IMR-90 (cell line): Measurements from ENCODE around the gene NELL1.

Experiments used
- BHLHE40 ChIP-seq: fragments of 150-350 bp; IDR thresholded peaks from 2 replicates; pipeline ENCODE4 v1.6.1; 2016; ENCODE audit warnings: mild to moderate bottlenecking, low read depth, low read length
- ELK1 ChIP-seq: fragments of 150-350 bp; IDR thresholded peaks from 2 replicates; pipeline ENCODE4 v1.6.1; 2016; ENCODE audit warnings: low read depth, mild to moderate bottlenecking, low read length, moderate library complexity, borderline replicate concordance
- MAZ ChIP-seq: IDR thresholded peaks from 2 replicates; pipeline ENCODE4 v1.6.1; 2012; ENCODE audit warnings: low read depth, mild to moderate bottlenecking, low read length, improper control_type of control experiment, moderate library complexity, borderline replicate concordance
- MXI1 ChIP-seq: IDR thresholded peaks from 2 replicates; pipeline ENCODE4 v1.6.1; 2012; ENCODE audit warnings: low read depth, mild to moderate bottlenecking, low read length, moderate library complexity, borderline replicate concordance
- NFE2L2 ChIP-seq: fragments of 150-350 bp; IDR thresholded peaks from 2 replicates; pipeline ENCODE4 v1.6.1; 2016; ENCODE audit warnings: low read depth, mild to moderate bottlenecking, low read length
- POLR2A ChIP-seq: IDR thresholded peaks from 2 replicates; pipeline ENCODE4 v1.6.1; 2012; ENCODE audit warnings: mild to moderate bottlenecking, low read depth, low read length
- RAD21 ChIP-seq: IDR thresholded peaks from 2 replicates; pipeline ENCODE4 v1.6.1; 2012; ENCODE audit warnings: low read length, improper control_type of control experiment
- RCOR1 ChIP-seq: IDR thresholded peaks from 2 replicates; pipeline ENCODE4 v1.6.1; 2012; ENCODE audit warnings: mild to moderate bottlenecking, low read length, improper control_type of control experiment; ENCODE audit not compliant: insufficient replicate concordance
- RFX5 ChIP-seq: IDR thresholded peaks from 2 replicates; pipeline ENCODE4 v1.8.0; 2012; ENCODE audit warnings: low read depth, mild to moderate bottlenecking, low read length, moderate library complexity
- TF ChIP-seq, protein P1 (sequence below): conservative IDR thresholded peaks from 2 replicates; pipeline ENCODE4 v1.5.1; 2012; ENCODE audit warnings: mild to moderate bottlenecking, low read depth, low read length, improper control_type of control experiment

DNA sequence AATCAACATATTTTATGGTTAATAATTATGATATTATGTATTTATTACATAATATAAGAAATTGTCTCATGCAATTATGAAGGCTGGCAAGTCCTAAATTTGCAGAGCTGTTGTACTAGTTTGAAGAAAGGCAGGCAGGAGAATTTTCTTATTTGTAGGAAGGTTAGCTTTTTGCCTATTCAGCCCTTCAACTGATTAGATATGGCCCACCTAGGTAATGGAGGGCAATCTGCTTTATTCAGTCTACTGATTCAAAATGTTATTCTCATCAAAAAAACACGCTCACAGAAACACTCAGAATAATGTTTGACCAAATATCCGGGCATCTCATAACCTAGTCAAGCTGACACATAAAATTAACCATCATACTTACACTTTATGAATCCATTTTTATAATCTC, 589.0 kb downstream of the NELL1 start:
- TF ChIP-seq RCOR1 (no peak), RFX5 (no peak), MAZ (no peak), RAD21 (no peak), ELK1 (no peak), NFE2L2 (no peak), BHLHE40 (no peak), MXI1 (no peak), POLR2A (no peak)
- TF ChIP-seq, protein P1, sequence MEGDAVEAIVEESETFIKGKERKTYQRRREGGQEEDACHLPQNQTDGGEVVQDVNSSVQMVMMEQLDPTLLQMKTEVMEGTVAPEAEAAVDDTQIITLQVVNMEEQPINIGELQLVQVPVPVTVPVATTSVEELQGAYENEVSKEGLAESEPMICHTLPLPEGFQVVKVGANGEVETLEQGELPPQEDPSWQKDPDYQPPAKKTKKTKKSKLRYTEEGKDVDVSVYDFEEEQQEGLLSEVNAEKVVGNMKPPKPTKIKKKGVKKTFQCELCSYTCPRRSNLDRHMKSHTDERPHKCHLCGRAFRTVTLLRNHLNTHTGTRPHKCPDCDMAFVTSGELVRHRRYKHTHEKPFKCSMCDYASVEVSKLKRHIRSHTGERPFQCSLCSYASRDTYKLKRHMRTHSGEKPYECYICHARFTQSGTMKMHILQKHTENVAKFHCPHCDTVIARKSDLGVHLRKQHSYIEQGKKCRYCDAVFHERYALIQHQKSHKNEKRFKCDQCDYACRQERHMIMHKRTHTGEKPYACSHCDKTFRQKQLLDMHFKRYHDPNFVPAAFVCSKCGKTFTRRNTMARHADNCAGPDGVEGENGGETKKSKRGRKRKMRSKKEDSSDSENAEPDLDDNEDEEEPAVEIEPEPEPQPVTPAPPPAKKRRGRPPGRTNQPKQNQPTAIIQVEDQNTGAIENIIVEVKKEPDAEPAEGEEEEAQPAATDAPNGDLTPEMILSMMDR: no peak
